SK-N-SH (cell line): Measurements from ENCODE around the gene SUSD3. TPM values are rescaled to one million over a fixed set of nuclear protein-coding genes. Genes with fewer than 3 reads are reported as not detected.

Experiments
- CTCF ChIA-PET: fragments of 300-600, 350-600 bp; formaldehyde crosslinking; extraction: SDS; loops from one replicate; lab custom pipeline; 2021; lab: Yijun Ruan, JAX
- POLR2A ChIA-PET: fragments of 350-600 bp; sonication (Branson Sonifier 250); formaldehyde crosslinking; extraction: SDS; loops from one replicate; lab custom pipeline; 2020; ENCODE audit warnings: antibody characterized with exemption, inconsistent platforms; lab: Yijun Ruan, JAX
- DNase-seq: peaks from one replicate; pipeline ENCODE4 v3.0.0; 2012
- H2AFZ ChIP-seq: fragments of 200-600 bp; sonication (generic); 2 replicates; pipeline ENCODE4 v1.8.1; 2016; ENCODE audit warnings: antibody characterized with exemption, mild to moderate bottlenecking, low read depth
- H3F3A ChIP-seq: fragments of 200-600 bp; sonication (generic); replicated peaks from 2 replicates; pipeline ENCODE3; 2016; ENCODE audit warnings: antibody characterized with exemption, mild to moderate bottlenecking; ENCODE audit not compliant: insufficient read depth
- H3K27ac ChIP-seq, 2 experiments: fragments of 200-500 bp in 1 of 2; fragments of 200-600 bp in 1 of 2; sonication (Bioruptor generic) in 1 of 2; sonication (generic), shearing (Covaris generic) in 1 of 2; 2 replicates each; pipeline versions ENCODE4 v1.5.1 to v1.6.1; 2014 to 2016; ENCODE audit warnings: low read depth in 2 of 2, inconsistent platforms in 1 of 2, low read length in 1 of 2, mild to moderate bottlenecking in 1 of 2, mixed read lengths in 1 of 2
- H3K27me3 ChIP-seq: fragments of 200-600 bp; sonication (generic), shearing (Covaris generic); 2 replicates; pipeline ENCODE4 v1.6.1; 2016; ENCODE audit warnings: mixed run types; ENCODE audit not compliant: insufficient read depth
- H3K36me3 ChIP-seq, 2 experiments: fragments of 200-500 bp in 1 of 2; fragments of 200-600 bp in 1 of 2; sonication (Bioruptor generic) in 1 of 2; sonication (generic) in 1 of 2; replicated peaks in 1 of 2; 2 replicates each; pipeline versions ENCODE3 to v1.5.1; 2014 to 2016; ENCODE audit warnings: low read length in 1 of 2, mild to moderate bottlenecking in 1 of 2; ENCODE audit not compliant: insufficient read depth in 2 of 2, control insufficient read depth in 1 of 2
- H3K4me1 ChIP-seq, 2 experiments: fragments of 200-500 bp in 1 of 2; fragments of 200-600 bp in 1 of 2; sonication (Bioruptor generic) in 1 of 2; sonication (generic), shearing (Covaris generic) in 1 of 2; 2 replicates each; pipeline versions ENCODE4 v1.5.1 to v1.6.1; 2014 to 2016; ENCODE audit warnings: low read depth in 1 of 2, low read length in 1 of 2, mixed run types in 1 of 2; ENCODE audit not compliant: insufficient read depth in 2 of 2, control insufficient read depth in 1 of 2
- H3K4me2 ChIP-seq: fragments of 200-600 bp; sonication (generic), shearing (Covaris generic); 2 replicates; pipeline ENCODE4 v1.6.1; 2017; ENCODE audit warnings: mixed run types
- H3K4me3 ChIP-seq, 2 experiments: fragments of 200-500 bp in 1 of 2; fragments of 200-600 bp in 1 of 2; sonication (Bioruptor generic) in 1 of 2; sonication (generic), shearing (Covaris generic) in 1 of 2; 2 replicates each; pipeline versions ENCODE4 v1.5.1 to v1.8.1; 2014 to 2016; ENCODE audit warnings: low read depth in 2 of 2, inconsistent platforms in 1 of 2, low read length in 1 of 2, mild to moderate bottlenecking in 1 of 2, mixed read lengths in 1 of 2, moderate library complexity in 1 of 2
- H3K79me2 ChIP-seq: fragments of 200-600 bp; sonication (generic); 2 replicates; pipeline ENCODE4 v1.8.1; 2017; ENCODE audit warnings: mild to moderate bottlenecking; ENCODE audit not compliant: insufficient read depth
- H3K9ac ChIP-seq: fragments of 200-600 bp; sonication (generic); 2 replicates; pipeline ENCODE4 v1.6.1; 2017; ENCODE audit warnings: mixed run types
- H3K9me2 ChIP-seq: fragments of 200-600 bp; sonication (generic); 2 replicates; pipeline ENCODE4 v1.6.1; 2017; ENCODE audit warnings: mixed run types
- H3K9me3 ChIP-seq: fragments of 200-600 bp; sonication (generic); 2 replicates; pipeline ENCODE4 v1.6.1; 2017; ENCODE audit warnings: mixed run types, mild to moderate bottlenecking, moderate library complexity
- H4K20me1 ChIP-seq: fragments of 200-600 bp; sonication (generic); 2 replicates; pipeline ENCODE4 v1.6.1; 2017; ENCODE audit warnings: mild to moderate bottlenecking, mixed run types; ENCODE audit not compliant: insufficient read depth
- CTCF ChIP-seq: fragments of 200-600 bp; sonication (generic); IDR thresholded peaks from 2 replicates; pipeline ENCODE4 v1.6.1; 2017; ENCODE audit warnings: antibody characterized with exemption, mild to moderate bottlenecking, moderate library complexity
- ELF1 ChIP-seq: IDR thresholded peaks from 2 replicates; pipeline ENCODE4 v1.4.0; 2012
- EP300 ChIP-seq, 2 experiments: IDR thresholded peaks; 2 replicates each; pipeline versions ENCODE4 v1.4.0 to v1.6.1; 2012; ENCODE audit warnings: borderline replicate concordance in 1 of 2, low read depth in 1 of 2, low read length in 1 of 2
- EZH2phosphoT487 ChIP-seq: fragments of 200-600 bp; sonication (generic); IDR thresholded peaks from 2 replicates; pipeline ENCODE4 v1.6.1; 2017; ENCODE audit warnings: low read depth, mixed run types, mild to moderate bottlenecking, antibody characterized with exemption, moderate library complexity, borderline replicate concordance
- FOXM1 ChIP-seq: IDR thresholded peaks from 2 replicates; pipeline ENCODE4 v1.4.0; 2012; ENCODE audit warnings: low read depth, mild to moderate bottlenecking
- GABPA ChIP-seq: IDR thresholded peaks from 2 replicates; pipeline ENCODE4 v1.4.0; 2012; ENCODE audit warnings: low read depth, mild to moderate bottlenecking
- GATA2 ChIP-seq: sonication (generic); formaldehyde crosslinking; IDR thresholded peaks from 2 replicates; pipeline ENCODE4 v1.5.0; 2020; ENCODE audit warnings: mild to moderate bottlenecking, missing genetic modification reagents
- IRF3 ChIP-seq: fragments of 150-350 bp; IDR thresholded peaks from 2 replicates; pipeline ENCODE4 v1.6.1; 2016; ENCODE audit warnings: mild to moderate bottlenecking, low read depth, low read length
- JUND ChIP-seq: IDR thresholded peaks from 2 replicates; pipeline ENCODE4 v1.4.0; 2012
- MAX ChIP-seq: IDR thresholded peaks from 2 replicates; pipeline ENCODE4 v1.4.0; 2012; ENCODE audit warnings: low read depth
- MXI1 ChIP-seq: IDR thresholded peaks from 2 replicates; pipeline ENCODE4 v1.6.1; 2012; ENCODE audit warnings: mild to moderate bottlenecking, low read depth, low read length, improper control_type of control experiment
- NFIC ChIP-seq: IDR thresholded peaks from 2 replicates; pipeline ENCODE4 v1.4.0; 2012; ENCODE audit warnings: borderline replicate concordance
- PBX3 ChIP-seq: IDR thresholded peaks from 2 replicates; pipeline ENCODE4; 2012
- RAD21 ChIP-seq: IDR thresholded peaks from 2 replicates; pipeline ENCODE4 v1.6.1; 2012; ENCODE audit warnings: mild to moderate bottlenecking, low read length
- RFX5 ChIP-seq: IDR thresholded peaks from 2 replicates; pipeline ENCODE4 v1.6.1; 2012; ENCODE audit warnings: mild to moderate bottlenecking, improper control_type of control experiment, low read length
- SIN3A ChIP-seq: IDR thresholded peaks from 2 replicates; pipeline ENCODE4 v1.6.1; 2012; ENCODE audit warnings: low read depth, mild to moderate bottlenecking, low read length, moderate library complexity, borderline replicate concordance
- SMC3 ChIP-seq: IDR thresholded peaks from 2 replicates; pipeline ENCODE4 v1.6.1; 2012; ENCODE audit warnings: low read depth, low read length, improper control_type of control experiment
- TAF1 ChIP-seq: IDR thresholded peaks from 2 replicates; pipeline ENCODE4 v1.6.1; 2012; ENCODE audit warnings: low read depth, mild to moderate bottlenecking, low read length, moderate library complexity, borderline replicate concordance
- TCF12 ChIP-seq: IDR thresholded peaks from 2 replicates; pipeline ENCODE4 v1.4.0; 2012
- TEAD4 ChIP-seq: IDR thresholded peaks from 2 replicates; pipeline ENCODE4 v1.4.0; 2012; ENCODE audit warnings: mild to moderate bottlenecking, borderline replicate concordance; ENCODE audit not compliant: insufficient read depth
- ZBTB33 ChIP-seq: IDR thresholded peaks from 2 replicates; pipeline ENCODE4 v1.4.0; 2012; ENCODE audit warnings: low read depth, borderline replicate concordance
- WGBS: methylation state at CpG from one replicate; pipeline ENCODE4 v1.1.6; 2017; ENCODE audit warnings: low lambda C conversion rate; 5-methylcytosine and 5-hydroxymethylcytosine counted together
- polyA plus RNA-seq, 3 experiments: library from polyadenylated mRNA; depleted of rRNA; stranded (reverse); fragments of >200 nt; gene quantifications; 2 replicates each; pipeline ENCODE4 v1.2.3, GENCODE V29; 2012
- TF ChIP-seq, protein P1 (sequence below): IDR thresholded peaks from 2 replicates; pipeline ENCODE4 v1.4.0; 2012; ENCODE audit warnings: low read depth, borderline replicate concordance
- TF ChIP-seq, protein P2 (sequence below): fragments of 150-350 bp; IDR thresholded peaks from 2 replicates; pipeline ENCODE4 v1.6.1; 2017; ENCODE audit warnings: antibody characterized with exemption, low read length, low read depth, borderline replicate concordance

SUSD3 gene
- polyA plus RNA-seq, 1 of the 3 experiments (the other 2 are of a cell fraction): 0.49 TPM

DNA sequence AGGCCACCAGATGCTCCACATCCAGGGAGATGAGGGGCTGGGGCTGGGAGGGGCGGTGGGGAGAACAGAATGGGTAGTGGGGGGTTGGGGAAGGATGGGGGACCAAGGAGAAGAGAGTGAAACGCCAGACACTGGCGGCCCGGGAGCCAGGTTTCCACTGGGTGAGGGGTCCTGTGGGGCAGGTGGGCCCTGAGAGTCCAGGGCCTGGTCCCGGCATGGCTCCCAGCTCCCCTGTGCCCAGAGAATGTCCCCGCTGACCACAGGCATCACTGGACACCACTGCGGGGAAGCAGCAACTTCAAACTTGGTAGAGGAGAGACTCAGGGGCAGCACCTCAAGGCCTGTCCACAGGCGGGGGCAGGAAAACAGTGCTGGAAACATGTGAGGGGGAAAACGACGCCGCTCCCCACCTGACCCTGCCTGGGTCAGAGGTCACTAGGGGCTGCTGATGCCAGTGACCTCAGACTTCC lies 62.4 kb downstream of the SUSD3 start (continued):
- no peak for TF ChIP-seq CTCF
- TF ChIP-seq EZH2phosphoT487: no peak
- no peak for TF ChIP-seq FOXM1
- no peak for TF ChIP-seq GATA2 (CRISPR knock-in tag)
- TF ChIP-seq ZBTB33: no peak
- TF ChIP-seq MAX: no peak
- no peak for TF ChIP-seq IRF3
- TF ChIP-seq TCF12: no peak
- no peak for TF ChIP-seq TEAD4
- TF ChIP-seq, protein P1, sequence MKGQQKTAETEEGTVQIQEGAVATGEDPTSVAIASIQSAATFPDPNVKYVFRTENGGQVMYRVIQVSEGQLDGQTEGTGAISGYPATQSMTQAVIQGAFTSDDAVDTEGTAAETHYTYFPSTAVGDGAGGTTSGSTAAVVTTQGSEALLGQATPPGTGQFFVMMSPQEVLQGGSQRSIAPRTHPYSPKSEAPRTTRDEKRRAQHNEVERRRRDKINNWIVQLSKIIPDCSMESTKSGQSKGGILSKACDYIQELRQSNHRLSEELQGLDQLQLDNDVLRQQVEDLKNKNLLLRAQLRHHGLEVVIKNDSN: no peak
- no peak for TF ChIP-seq EP300 (IDR thresholded peaks at IDR 0.05; ENCODE audit: borderline replicate concordance in 1 of 2, low read depth in 1 of 2, low read length in 1 of 2)
- TF ChIP-seq, all 33 proteins: peak for 0

- Histone ChIP-seq H3K27me3 (no peaks in the 10 kb centered on the region), H3K9me3 (no peaks in the 10 kb centered on the region), H3K4me1 (peaks cover 0 to 18% of the 10 kb centered on the region in 2 experiments; a peak in 2 of 4 replicates), H3K36me3 (peaks cover 0 to 7% of the 10 kb centered on the region in 2 experiments), H3K9me2 (no peaks in the 10 kb centered on the region), H3K79me2 (no peaks in the 10 kb centered on the region), H3K9ac (no peak overlapping the region), H4K20me1 (no peaks in the 10 kb centered on the region), H2AFZ (no peak overlapping the region), H3K4me3 (no peak overlapping the region), H3K4me2 (no peak overlapping the region), H3F3A (no peaks in the 10 kb centered on the region), H3K27ac (no peak overlapping the region)
- POLR2A ChIA-PET: no interaction called here
- CTCF ChIA-PET: interaction anchor here (1.1 to 4.2 kb wide), 4 partner anchors 10 to 183 kb away, joined by 3 to 53 read pairs (median 10); no protein-coding TSS in a partner anchor
- DNase-seq: no peak
- WGBS: 89% methylated on average over 12 of the region's 20 CpGs
- TF ChIP-seq SMC3: no peak
- TF ChIP-seq NFIC: no peak
- no peak for TF ChIP-seq MXI1
- TF ChIP-seq ELF1: no peak
- TF ChIP-seq, protein P2, sequence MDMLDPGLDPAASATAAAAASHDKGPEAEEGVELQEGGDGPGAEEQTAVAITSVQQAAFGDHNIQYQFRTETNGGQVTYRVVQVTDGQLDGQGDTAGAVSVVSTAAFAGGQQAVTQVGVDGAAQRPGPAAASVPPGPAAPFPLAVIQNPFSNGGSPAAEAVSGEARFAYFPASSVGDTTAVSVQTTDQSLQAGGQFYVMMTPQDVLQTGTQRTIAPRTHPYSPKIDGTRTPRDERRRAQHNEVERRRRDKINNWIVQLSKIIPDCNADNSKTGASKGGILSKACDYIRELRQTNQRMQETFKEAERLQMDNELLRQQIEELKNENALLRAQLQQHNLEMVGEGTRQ: no peak
- TF ChIP-seq PBX3: no peak
- TF ChIP-seq GABPA: no peak
- TF ChIP-seq RAD21: no peak
- TF ChIP-seq SIN3A: no peak
- no peak for TF ChIP-seq TEAD4
- no peak for TF ChIP-seq TAF1
- no peak for TF ChIP-seq RFX5
- TF ChIP-seq GATA2 (CRISPR knock-in tag): no peak
- no peak for TF ChIP-seq JUND
Measured at GRCh38 chr9:93121316-93122241, 63.1 kb downstream of the SUSD3 start.
